Measurements from ENCODE around the gene GBGT1. TPM values are rescaled to one million over a fixed set of nuclear protein-coding genes. Genes with fewer than 3 reads are reported as not detected.
A peak's percentile ranks its signal among the peaks of the same experiment; 100 is the strongest.

Gene GBGT1
- total RNA-seq, 1 donor from 2014 or later = 98.4 TPM

GRCh38 chr9:133155156-133155555 is 8.6 kb downstream of the GBGT1 start:
- no peak for DNase-seq (ENCODE audit: low spot score)
- Mint-ChIP-seq H3K27me3 (ENCODE audit: unreplicated experiment) (no peaks in the 10 kb centered on the region), H3K36me3 (ENCODE audit: low read depth, unreplicated experiment) (peaks cover 19% of the 10 kb centered on the region), H3K4me1 (ENCODE audit: unreplicated experiment) (no peaks in the 10 kb centered on the region), H3K9me3 (ENCODE audit: unreplicated experiment) (no peaks in the 10 kb centered on the region), H3K27ac (ENCODE audit: unreplicated experiment) (no peak overlapping the region), H3K4me3 (ENCODE audit: unreplicated experiment) (no peak overlapping the region)
- TF ChIP-seq CTCF (IDR thresholded peaks at IDR 0.05; ENCODE audit: unreplicated experiment) = no peak

- H3K36me3 Mint-ChIP-seq (ENCODE audit: low read depth, unreplicated experiment) = peaks cover 13% of the 10 kb centered on the region
- H3K27ac Mint-ChIP-seq (ENCODE audit: unreplicated experiment) = no peak overlapping the region
- no peak for DNase-seq (ENCODE audit: low spot score)
- H3K27me3 Mint-ChIP-seq (ENCODE audit: unreplicated experiment) = no peaks in the 10 kb centered on the region
- H3K4me1 Mint-ChIP-seq (ENCODE audit: unreplicated experiment) = no peaks in the 10 kb centered on the region
- H3K9me3 Mint-ChIP-seq (ENCODE audit: unreplicated experiment) = no peaks in the 10 kb centered on the region
- TF ChIP-seq CTCF (IDR thresholded peaks at IDR 0.05; ENCODE audit: unreplicated experiment) = no peak
- peak overlapping the region; percentile 17 for H3K4me3 Mint-ChIP-seq (ENCODE audit: unreplicated experiment)
Observed at GRCh38 chr9:133154097-133154989, 9.4 kb downstream of the GBGT1 start.

- DNase-seq (ENCODE audit: low spot score) = no peak
- TF ChIP-seq CTCF (IDR thresholded peaks at IDR 0.05; ENCODE audit: unreplicated experiment) = no peak
- Mint-ChIP-seq H3K9me3 (ENCODE audit: unreplicated experiment) (no peaks in the 10 kb centered on the region), H3K4me3 (ENCODE audit: unreplicated experiment) (no peak overlapping the region), H3K4me1 (ENCODE audit: unreplicated experiment) (peaks cover under 1% of the 10 kb centered on the region), H3K27ac (ENCODE audit: unreplicated experiment) (no peak overlapping the region), H3K36me3 (ENCODE audit: low read depth, unreplicated experiment) (peaks cover 12% of the 10 kb centered on the region), H3K27me3 (ENCODE audit: unreplicated experiment) (no peaks in the 10 kb centered on the region)
Observed at GRCh38 chr9:133153227-133154096, 10.3 kb downstream of the GBGT1 start.

GRCh38 chr9:133151601-133152525 is 11.9 kb downstream of the GBGT1 start:
- Mint-ChIP-seq H3K9me3 (ENCODE audit: unreplicated experiment) (no peaks in the 10 kb centered on the region), H3K4me1 (ENCODE audit: unreplicated experiment) (peaks cover 14% of the 10 kb centered on the region), H3K36me3 (ENCODE audit: low read depth, unreplicated experiment) (peaks cover 12% of the 10 kb centered on the region), H3K27ac (ENCODE audit: unreplicated experiment) (no peak overlapping the region), H3K27me3 (ENCODE audit: unreplicated experiment) (peaks cover 12% of the 10 kb centered on the region), H3K4me3 (ENCODE audit: unreplicated experiment) (no peak overlapping the region)
- TF ChIP-seq CTCF (IDR thresholded peaks at IDR 0.05; ENCODE audit: unreplicated experiment) = no peak
- DNase-seq (ENCODE audit: low spot score) = no peak

Data from endothelial cell (in vitro differentiated cells).